ENCODE measurements around the gene CCDC188.
A peak's percentile ranks its signal among the peaks of the same experiment; 100 is the strongest.

The CCDC188 gene

GRCh38 chr22:20111045-20111688 is 39.7 kb downstream of the CCDC188 start (continued):
- TF ChIP-seq PATZ1 (tag by site-specific recombination; IDR thresholded peaks at IDR 0.05) (peak; percentile 46; the same call in 1 of the 2 replicates), TSHZ1 (tag by site-specific recombination; IDR thresholded peaks at IDR 0.05; ENCODE audit: borderline replicate concordance) (no peak), ZBTB48 (tag by site-specific recombination; IDR thresholded peaks at IDR 0.05) (no peak), ZNF449 (tag by site-specific recombination; IDR thresholded peaks at IDR 0.05) (no peak), ZNF792 (tag by site-specific recombination; IDR thresholded peaks at IDR 0.05) (no peak), ZNF677 (tag by site-specific recombination; IDR thresholded peaks at IDR 0.05) (no peak), WT1 (tag by site-specific recombination; IDR thresholded peaks at IDR 0.05) (peak; percentile 21; the same call in 1 of the 2 replicates), ZNF169 (tag by site-specific recombination; IDR thresholded peaks at IDR 0.05) (no peak), ELK4 (IDR thresholded peaks at IDR 0.05; ENCODE audit: borderline replicate concordance, low read depth, low read length) (no peak), RBAK (tag by site-specific recombination; IDR thresholded peaks at IDR 0.05) (no peak), ZFHX2 (tag by site-specific recombination; conservative IDR thresholded peaks at IDR 0.05) (peak; percentile 33; the same call in 1 of the 2 replicates), ZEB2 (tag by site-specific recombination; IDR thresholded peaks at IDR 0.05) (peak; percentile 38; the same call in 1 of the 2 replicates), ZNF555 (tag by site-specific recombination; conservative IDR thresholded peaks at IDR 0.05) (no peak), PRDM4 (tag by site-specific recombination; IDR thresholded peaks at IDR 0.05) (peak; percentile 59; the same call in 1 of the 2 replicates), SP7 (tag by site-specific recombination; IDR thresholded peaks at IDR 0.05) (peak; percentile 25; the same call in 1 of the 2 replicates), YY2 (tag by site-specific recombination; IDR thresholded peaks at IDR 0.05) (no peak), ZBTB17 (tag by site-specific recombination; IDR thresholded peaks at IDR 0.05) (peak; percentile 9; the same call in 1 of the 2 replicates), ZNF2 (tag by site-specific recombination; IDR thresholded peaks at IDR 0.05) (peak; percentile 94), GLI4 (tag by site-specific recombination; IDR thresholded peaks at IDR 0.05) (no peak), ZNF513 (tag by site-specific recombination; IDR thresholded peaks at IDR 0.05) (no peak), OSR2 (tag by site-specific recombination; IDR thresholded peaks at IDR 0.05) (peak; percentile 81), HIC1 (tag by site-specific recombination; IDR thresholded peaks at IDR 0.05) (peak; percentile 58), ZNF16 (tag by site-specific recombination; IDR thresholded peaks at IDR 0.05; ENCODE audit: low read depth) (no peak)
